HepG2 (cell line): ENCODE data around the gene HDDC2. TPM values are rescaled to one million over a fixed set of nuclear protein-coding genes. Genes with fewer than 3 reads are reported as not detected.

Source experiments
- ATAC-seq: fragments of 200-7000 bp; cut with Tn5 transposase; 3 replicates; pipeline ENCODE4 v1.9.1; 2020; ENCODE audit warnings: mild to moderate bottlenecking, moderate library complexity
- BruUV-seq: library from RNA; stranded (reverse); fragments of 400-500 nt; replicated peaks from 2 replicates; lab custom pipeline; 2021; lab: Mats Ljungman, UMichigan
- CTCF ChIA-PET: fragments of 300-600 bp; formaldehyde crosslinking; extraction: SDS; loops from one replicate; lab custom pipeline; 2021; ENCODE audit warnings: low total read pairs, inconsistent platforms, low intra/inter-chr PET ratio; lab: Yijun Ruan, JAX
- POLR2A ChIA-PET: fragments of 350-600 bp; sonication (Branson Sonifier 250); formaldehyde crosslinking; loops from one replicate; lab custom pipeline; 2020; ENCODE audit warnings: antibody characterized with exemption, inconsistent platforms; lab: Yijun Ruan, JAX
- DNase-seq: peaks from one replicate; pipeline ENCODE4 v3.0.0-alpha.2; 2015; ENCODE audit warnings: low spot score
- FAIRE-seq: peaks from 3 replicates; lab custom pipeline; 2011; peaks lifted over from hg19 to GRCh38; lab: Jason Lieb, UNC
- H2AFZ ChIP-seq: one replicate; pipeline ENCODE4 v1.6.1; 2011; ENCODE audit warnings: low read length, inconsistent platforms
- H3K27ac ChIP-seq: fragments of 300-600 bp; 3 replicates; pipeline ENCODE4 v1.8.0; 2011; ENCODE audit warnings: mixed run types, mild to moderate bottlenecking, mixed read lengths, low read length, inconsistent platforms; ENCODE audit not compliant: insufficient read depth; ENCODE audit errors: extremely low read length
- H3K27me3 ChIP-seq, 2 experiments: fragments of 200-600 bp in 1 of 2; 2 replicates in 1 of 2; 3 replicates in 1 of 2; pipeline versions ENCODE4 v1.6.0 to v1.8.0; 2011; ENCODE audit warnings: low read length in 2 of 2, mild to moderate bottlenecking in 2 of 2, moderate library complexity in 2 of 2, inconsistent platforms in 1 of 2; ENCODE audit not compliant: insufficient read depth in 2 of 2, control insufficient read depth in 1 of 2
- H3K36me3 ChIP-seq, 2 experiments: fragments of 200-600 bp in 1 of 2; replicated peaks in 1 of 2; 2 replicates in 1 of 2; 3 replicates in 1 of 2; pipeline versions ENCODE4 v1.5.1 to v1.8.0; 2011; ENCODE audit warnings: low read length in 2 of 2, inconsistent platforms in 1 of 2; ENCODE audit not compliant: insufficient read depth in 2 of 2, control insufficient read depth in 1 of 2
- H3K4me1 ChIP-seq: 2 replicates; pipeline ENCODE4 v1.5.1; 2012; ENCODE audit warnings: low read length, inconsistent platforms; ENCODE audit not compliant: insufficient read depth
- H3K4me2 ChIP-seq: 2 replicates; pipeline ENCODE4 v1.6.0; 2011; ENCODE audit warnings: low read depth, low read length, inconsistent platforms
- H3K4me3 ChIP-seq, 3 experiments: fragments of 200-600 bp in 1 of 3; sonication (generic), shearing (Covaris generic) in 1 of 3; replicated peaks in 1 of 3; 2 replicates each; pipeline ENCODE4 v1.5.1; 2011 to 2016; ENCODE audit warnings: low read length in 3 of 3, inconsistent platforms in 2 of 3, low read depth in 2 of 3, mild to moderate bottlenecking in 2 of 3, control low read depth in 1 of 3, mixed read lengths in 1 of 3; ENCODE audit not compliant: insufficient read depth in 1 of 3
- H3K79me2 ChIP-seq: one replicate; pipeline ENCODE4 v1.6.1; 2011; ENCODE audit warnings: low read length, inconsistent platforms; ENCODE audit not compliant: insufficient read depth
- H3K9ac ChIP-seq: 2 replicates; pipeline ENCODE4 v1.6.0; 2011; ENCODE audit warnings: mild to moderate bottlenecking, low read depth, low read length, inconsistent platforms; ENCODE audit not compliant: insufficient read depth
- H3K9me3 ChIP-seq: 2 replicates; pipeline ENCODE4 v1.5.1; 2012; ENCODE audit warnings: mild to moderate bottlenecking, low read length
- H4K20me1 ChIP-seq: 2 replicates; pipeline ENCODE4 v1.6.0; 2011; ENCODE audit warnings: inconsistent platforms, mild to moderate bottlenecking, low read length, moderate library complexity; ENCODE audit not compliant: insufficient read depth
- CREM ChIP-seq, 2 experiments: sonication (generic) in 1 of 2; formaldehyde crosslinking in 1 of 2; IDR thresholded peaks; 2 replicates each; pipeline versions ENCODE4 v1.4.0 to v1.6.1; 2016 to 2020; ENCODE audit warnings: antibody characterized with exemption in 1 of 2, mild to moderate bottlenecking in 1 of 2, missing genetic modification reagents in 1 of 2
- HIVEP1 ChIP-seq: sonication (generic); formaldehyde crosslinking; IDR thresholded peaks from 2 replicates; pipeline ENCODE4 v1.4.0; 2020; ENCODE audit warnings: mild to moderate bottlenecking, missing genetic modification reagents
- PREB ChIP-seq: sonication (generic); formaldehyde crosslinking; IDR thresholded peaks from 2 replicates; pipeline ENCODE4 v1.4.0; 2020; ENCODE audit warnings: missing genetic modification reagents
- SALL1 ChIP-seq: sonication (generic); formaldehyde crosslinking; IDR thresholded peaks from 2 replicates; pipeline ENCODE4 v1.8.0; 2022; ENCODE audit warnings: mild to moderate bottlenecking, missing genetic modification reagents
- ZNF407 ChIP-seq: sonication (generic); formaldehyde crosslinking; IDR thresholded peaks from one replicate; pipeline ENCODE4 v1.5.1; 2020; ENCODE audit warnings: mild to moderate bottlenecking, missing genetic modification reagents; ENCODE audit errors: not compliant biosample characterization
- WGBS: methylation state at CpG from one replicate; pipeline ENCODE4 v1.1.6; 2017; ENCODE audit warnings: low lambda C conversion rate; 5-methylcytosine and 5-hydroxymethylcytosine counted together
- in situ Hi-C: cut with HindIII; loops from 2 replicates; pipeline ENCODE4 v1.10.0; 2017; ENCODE audit warnings: low pct_unique_long_range_greater_than_20kb; ENCODE audit not compliant: extremely low pct_ligation_motif_present
- intact Hi-C: fragments of 100-400 bp; cut with micrococcal nuclease; formaldehyde crosslinking; loops from one replicate; pipeline ENCODE4 v1.10.0; 2022; ENCODE audit not compliant: unreplicated experiment
- polyA plus RNA-seq, 8 experiments: library from polyadenylated mRNA; depleted of rRNA in 3 of 8; stranded (reverse) in 7 of 8; unstranded in 1 of 8; fragments of >200 nt; fragmentation: Illumina TruSeq in 4 of 8; extraction: Trizol in 4 of 8; gene quantifications; 2 replicates each; pipeline versions ENCODE4 v1.2.1 to v1.2.3, GENCODE V29; 2011 to 2016; ENCODE audit warnings: low read depth in 4 of 8, missing spikeins in 1 of 8, mixed read lengths in 1 of 8; ENCODE audit not compliant: insufficient read depth in 1 of 8
- total RNA-seq, 5 experiments: library from RNA; depleted of rRNA; stranded (reverse); fragments of >200 nt; fragmentation: Illumina TruSeq; extraction: Trizol; gene quantifications; 2 replicates each; pipeline ENCODE4 v1.2.3, GENCODE V29; 2016; ENCODE audit warnings: low read depth in 1 of 5

Gene HDDC2
- total and polyA plus RNA-seq, 2 of the 13 experiments (the other 11 are each of a cell fraction or from before 2014, with no cell fraction given): 76.7 to 78.7 TPM

- H3K4me3 ChIP-seq: no peak overlapping the region
- no peak for TF ChIP-seq PREB (CRISPR knock-in tag)
- TF ChIP-seq CREM (IDR thresholded peaks at IDR 0.05): no peak
- TF ChIP-seq CREM (CRISPR knock-in tag; IDR thresholded peaks at IDR 0.05): no peak
- TF ChIP-seq HIVEP1 (CRISPR knock-in tag): no peak
- TF ChIP-seq SALL1 (CRISPR knock-in tag): no peak
- no peak for TF ChIP-seq ZNF407 (CRISPR knock-in tag)
- H3K9me3 ChIP-seq: no peaks in the 10 kb centered on the region
- H3K4me1 ChIP-seq: no peaks in the 10 kb centered on the region
- ATAC-seq (peak; percentile 84), FAIRE-seq (no peak), DNase-seq (no peak)
- intact Hi-C loops: no loop called here
- no peaks in the 10 kb centered on the region for H4K20me1 ChIP-seq
- in situ Hi-C loops: no loop called here
- H3K36me3 ChIP-seq: no peaks in the 10 kb centered on the region
- peaks cover 0 to 3% of the 10 kb centered on the region in 2 experiments; a peak in 1 of 5 replicates for H3K27me3 ChIP-seq
- POLR2A ChIA-PET: no interaction called here
- H3K4me2 ChIP-seq: no peak overlapping the region
- CTCF ChIA-PET: no interaction called here
- BruUV-seq: no TSS peak
- WGBS: 29% methylated on average over 6 of the region's 6 CpGs
- H3K79me2 ChIP-seq: no peaks in the 10 kb centered on the region
- no peak overlapping the region for H3K9ac ChIP-seq
- H3K27ac ChIP-seq: no peak overlapping the region
- no peak overlapping the region for H2AFZ ChIP-seq
Measured at GRCh38 chr6:125251516-125252220, 50.1 kb downstream of the HDDC2 start.
